ENCODE data around the gene TEX22.

DNA sequence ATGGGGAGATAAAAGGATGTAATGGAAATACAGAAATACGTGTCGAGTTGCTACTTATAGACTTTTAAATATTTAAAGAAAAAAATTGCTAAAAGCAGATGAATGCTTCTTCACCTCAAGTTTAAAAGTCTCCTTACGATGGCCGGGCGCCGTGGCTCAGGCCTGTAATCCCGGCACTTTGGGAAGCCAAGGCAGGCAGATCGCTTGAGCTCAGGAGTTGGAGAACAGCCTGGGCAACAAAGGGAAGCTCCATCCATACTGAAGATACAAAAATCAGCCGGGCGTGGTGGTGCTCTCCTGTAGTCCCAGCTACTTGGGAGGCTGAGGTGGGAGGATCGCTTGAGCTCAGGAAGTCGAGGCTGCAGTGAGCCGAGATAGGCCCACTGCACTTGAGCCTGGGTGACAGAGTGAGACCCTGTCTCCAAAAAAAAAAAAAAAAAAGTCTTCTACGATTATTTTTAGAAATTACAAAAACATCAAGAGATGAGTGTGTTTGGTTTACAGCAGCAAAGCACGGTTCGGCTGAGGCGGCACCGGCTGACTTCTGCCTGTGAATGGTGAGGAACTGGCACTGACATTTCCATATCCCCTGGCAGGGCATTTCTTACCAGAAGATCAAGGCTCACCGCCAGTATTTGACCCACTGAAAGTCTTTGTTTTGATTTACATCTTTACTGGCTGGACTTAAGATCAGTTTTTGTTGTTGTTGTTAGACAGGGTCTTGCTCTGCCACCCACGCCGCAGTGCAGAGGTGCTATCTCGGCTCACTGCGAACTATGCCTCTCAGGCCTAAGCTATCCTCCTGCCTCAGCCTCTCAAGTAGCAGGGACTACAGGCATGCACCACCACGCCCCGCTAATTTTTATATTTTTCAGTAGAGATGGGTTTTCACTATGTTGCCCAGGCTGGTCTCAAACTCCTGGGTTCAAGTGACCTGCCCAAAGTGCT is 17.4 kb downstream of the TEX22 start:
- TF ChIP-seq, protein P1, sequence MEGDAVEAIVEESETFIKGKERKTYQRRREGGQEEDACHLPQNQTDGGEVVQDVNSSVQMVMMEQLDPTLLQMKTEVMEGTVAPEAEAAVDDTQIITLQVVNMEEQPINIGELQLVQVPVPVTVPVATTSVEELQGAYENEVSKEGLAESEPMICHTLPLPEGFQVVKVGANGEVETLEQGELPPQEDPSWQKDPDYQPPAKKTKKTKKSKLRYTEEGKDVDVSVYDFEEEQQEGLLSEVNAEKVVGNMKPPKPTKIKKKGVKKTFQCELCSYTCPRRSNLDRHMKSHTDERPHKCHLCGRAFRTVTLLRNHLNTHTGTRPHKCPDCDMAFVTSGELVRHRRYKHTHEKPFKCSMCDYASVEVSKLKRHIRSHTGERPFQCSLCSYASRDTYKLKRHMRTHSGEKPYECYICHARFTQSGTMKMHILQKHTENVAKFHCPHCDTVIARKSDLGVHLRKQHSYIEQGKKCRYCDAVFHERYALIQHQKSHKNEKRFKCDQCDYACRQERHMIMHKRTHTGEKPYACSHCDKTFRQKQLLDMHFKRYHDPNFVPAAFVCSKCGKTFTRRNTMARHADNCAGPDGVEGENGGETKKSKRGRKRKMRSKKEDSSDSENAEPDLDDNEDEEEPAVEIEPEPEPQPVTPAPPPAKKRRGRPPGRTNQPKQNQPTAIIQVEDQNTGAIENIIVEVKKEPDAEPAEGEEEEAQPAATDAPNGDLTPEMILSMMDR (IDR thresholded peaks at IDR 0.05 in 4 of 5, conservative IDR thresholded peaks at IDR 0.05 in 1 of 5): no peak
- TF ChIP-seq POLR2A (IDR thresholded peaks at IDR 0.05): no peak

All from gastrocnemius medialis (tissue), 4 donors.